GM23338 (cell line): ENCODE results near the gene CCDC146. TPM values are rescaled to one million over a fixed set of nuclear protein-coding genes. Genes with fewer than 3 reads are reported as not detected.

Source experiments
- ATAC-seq: fragments of 200-7000 bp; cut with Tn5 transposase; 3 replicates; pipeline ENCODE4 v1.9.1; 2020
- DNase-seq: peaks from one replicate; pipeline ENCODE4 v3.0.0-alpha.2; 2015; ENCODE audit warnings: low spot score
- H2AFZ ChIP-seq: fragments of 200-600 bp; sonication (generic); 2 replicates; pipeline ENCODE4 v1.8.0; 2016; ENCODE audit warnings: antibody characterized with exemption, mild to moderate bottlenecking, moderate library complexity
- H3F3A ChIP-seq: fragments of 200-600 bp; sonication (generic); replicated peaks from 2 replicates; pipeline ENCODE4 v1.8.0; 2017; ENCODE audit warnings: antibody characterized with exemption, mixed run types, low read depth
- H3K27ac ChIP-seq: fragments of 200-600 bp; sonication (generic); 2 replicates; pipeline ENCODE4 v1.6.1; 2016; ENCODE audit warnings: low read depth
- H3K27me3 ChIP-seq: fragments of 200-600 bp; sonication (generic); 2 replicates; pipeline ENCODE4 v1.8.0; 2016; ENCODE audit warnings: mild to moderate bottlenecking, mixed run types, moderate library complexity; ENCODE audit not compliant: insufficient read depth
- H3K36me3 ChIP-seq: fragments of 200-600 bp; sonication (generic); 2 replicates; pipeline ENCODE4 v1.8.0; 2016; ENCODE audit warnings: mild to moderate bottlenecking; ENCODE audit not compliant: insufficient read depth
- H3K4me1 ChIP-seq: fragments of 200-600 bp; sonication (generic); 2 replicates; pipeline ENCODE4 v1.8.0; 2016; ENCODE audit warnings: mild to moderate bottlenecking, moderate library complexity; ENCODE audit not compliant: insufficient read depth
- H3K4me2 ChIP-seq: fragments of 200-600 bp; sonication (generic); 2 replicates; pipeline ENCODE4 v1.7.1; 2017; ENCODE audit warnings: mixed run types
- H3K4me3 ChIP-seq: fragments of 200-600 bp; sonication (generic); 2 replicates; pipeline ENCODE4 v1.6.1; 2016; ENCODE audit warnings: mixed run types
- H3K79me2 ChIP-seq: fragments of 200-600 bp; sonication (generic); replicated peaks from 2 replicates; pipeline ENCODE4 v1.8.0; 2017; ENCODE audit warnings: mild to moderate bottlenecking; ENCODE audit not compliant: insufficient read depth
- H3K9me2 ChIP-seq: fragments of 200-600 bp; sonication (generic); 2 replicates; pipeline ENCODE4 v1.8.0; 2017; ENCODE audit not compliant: insufficient read depth
- H4K20me1 ChIP-seq: fragments of 200-600 bp; sonication (generic); replicated peaks from 2 replicates; pipeline ENCODE4 v1.8.0; 2017; ENCODE audit warnings: mild to moderate bottlenecking; ENCODE audit not compliant: insufficient read depth
- H3K27ac Mint-ChIP-seq: 2 replicates; pipeline ENCODE4 v1.8.0; 2020; ENCODE audit warnings: inconsistent platforms, mild to moderate bottlenecking, moderate library complexity, mixed read lengths
- H3K27me3 Mint-ChIP-seq: 3 replicates; pipeline ENCODE4 v1.8.0; 2022; ENCODE audit warnings: low read depth, mild to moderate bottlenecking, moderate library complexity, mixed read lengths, inconsistent platforms; ENCODE audit not compliant: insufficient read depth, poor library complexity
- H3K36me3 Mint-ChIP-seq: 3 replicates; pipeline ENCODE4 v1.8.0; 2021; ENCODE audit warnings: low read depth, mild to moderate bottlenecking, inconsistent platforms, moderate library complexity, mixed read lengths
- H3K4me1 Mint-ChIP-seq: 3 replicates; pipeline ENCODE4 v1.8.0; 2020; ENCODE audit warnings: mild to moderate bottlenecking, inconsistent platforms, mixed read lengths
- H3K4me3 Mint-ChIP-seq: 3 replicates; pipeline ENCODE4 v1.8.0; 2021; ENCODE audit warnings: moderate library complexity, mild to moderate bottlenecking, inconsistent platforms, mixed read lengths
- H3K9me3 Mint-ChIP-seq: 3 replicates; pipeline ENCODE4 v1.8.0; 2020; ENCODE audit warnings: moderate library complexity, mild to moderate bottlenecking, inconsistent platforms, mixed read lengths
- CREB1 ChIP-seq: fragments of 250-450 bp; sonication (Bioruptor Pico); IDR thresholded peaks from 2 replicates; pipeline ENCODE4 v1.5.0; 2020; ENCODE audit warnings: low read depth, mild to moderate bottlenecking, moderate library complexity
- CTCF ChIP-seq, 2 experiments: fragments of 200-600 bp in 1 of 2; sonication (generic) in 1 of 2; conservative IDR thresholded peaks; 2 replicates each; pipeline versions ENCODE4 v1.5.1 to v1.6.1; 2016 to 2017; ENCODE audit warnings: antibody characterized with exemption in 2 of 2, low read depth in 2 of 2, mild to moderate bottlenecking in 2 of 2, moderate library complexity in 1 of 2
- ETS1 ChIP-seq: IDR thresholded peaks from 2 replicates; pipeline ENCODE4 v1.6.1; 2016; ENCODE audit warnings: antibody characterized with exemption
- EZH2 ChIP-seq: fragments of 200-600 bp; sonication (generic); IDR thresholded peaks from one replicate; pipeline ENCODE4 v1.8.0; 2017; ENCODE audit warnings: antibody characterized with exemption, mild to moderate bottlenecking, low read depth; ENCODE audit not compliant: unreplicated experiment
- EZH2phosphoT487 ChIP-seq: fragments of 200-600 bp; sonication (generic); IDR thresholded peaks from one replicate; pipeline ENCODE4 v1.8.1; 2018; ENCODE audit warnings: antibody characterized with exemption; ENCODE audit not compliant: unreplicated experiment
- JUNB ChIP-seq: IDR thresholded peaks from one replicate; pipeline ENCODE4 v1.6.1; 2016; ENCODE audit warnings: antibody characterized with exemption; ENCODE audit not compliant: unreplicated experiment
- NANOG ChIP-seq: IDR thresholded peaks from 2 replicates; pipeline ENCODE4 v1.6.1; 2016; ENCODE audit warnings: antibody characterized with exemption, borderline replicate concordance
- POLR2AphosphoS5 ChIP-seq: IDR thresholded peaks from 2 replicates; pipeline ENCODE4 v1.6.1; 2016; ENCODE audit warnings: antibody characterized with exemption, low read depth
- REST ChIP-seq: IDR thresholded peaks from one replicate; pipeline ENCODE4 v1.6.1; 2018; ENCODE audit warnings: antibody characterized with exemption; ENCODE audit not compliant: unreplicated experiment
- ZNF114 ChIP-seq: fragments of 250-450 bp; sonication (Bioruptor Pico); IDR thresholded peaks from 2 replicates; pipeline ENCODE4 v1.5.0; 2020; ENCODE audit warnings: mild to moderate bottlenecking, moderate library complexity
- ZNF331 ChIP-seq: fragments of 250-450 bp; sonication (Bioruptor Pico); IDR thresholded peaks from 2 replicates; pipeline ENCODE4 v1.5.0; 2020; ENCODE audit warnings: low read depth, mild to moderate bottlenecking, moderate library complexity
- ZNF462 ChIP-seq: fragments of 250-450 bp; sonication (Bioruptor Pico); IDR thresholded peaks from 2 replicates; pipeline ENCODE4 v1.5.0; 2020; ENCODE audit warnings: mild to moderate bottlenecking, moderate library complexity
- polyA plus RNA-seq: library from polyadenylated mRNA; unstranded; fragments of >200 nt; fragmentation: Nextera tagmentation; extraction: Ambion mirVana; gene quantifications from 2 replicates; pipeline ENCODE4 v1.2.1, GENCODE V29; 2016
- total RNA-seq: library from RNA; depleted of rRNA; stranded (reverse); fragments of >200 nt; shearing (Covaris generic); gene quantifications from 2 replicates; pipeline ENCODE4 v1.2.3, GENCODE V29; 2014

The CCDC146 gene
- total and polyA plus RNA-seq, 2 experiments from 2014 or later, result 0.35 to 0.74 TPM

GRCh38 chr7:77244222-77244934, 122.0 kb downstream of the CCDC146 start:
- H3K27ac Mint-ChIP-seq, result no peak overlapping the region
- peaks cover 25% of the 10 kb centered on the region for H3K4me1 Mint-ChIP-seq
- H3K27me3 Mint-ChIP-seq, result peaks cover 2% of the 10 kb centered on the region
- no peak overlapping the region for H3K4me3 Mint-ChIP-seq
- no peaks in the 10 kb centered on the region for H3K36me3 ChIP-seq
- no peaks in the 10 kb centered on the region for H3K27me3 ChIP-seq
- no peaks in the 10 kb centered on the region for H3F3A ChIP-seq
- DNase-seq (no peak), ATAC-seq (no peak)
- no peak overlapping the region for H2AFZ ChIP-seq
- H3K27ac ChIP-seq, result no peak overlapping the region
- H3K4me3 ChIP-seq, result no peak overlapping the region
- no peak for TF ChIP-seq REST
- TF ChIP-seq ETS1, result no peak
- no peak for TF ChIP-seq CTCF (conservative IDR thresholded peaks at IDR 0.05; ENCODE audit: low read depth in 2 of 2)
- TF ChIP-seq EZH2phosphoT487, result no peak
- TF ChIP-seq JUNB, result no peak
- no peak for TF ChIP-seq EZH2
- TF ChIP-seq ZNF331, result no peak
- TF ChIP-seq CREB1 (CRISPR knock-in tag), result no peak
- TF ChIP-seq NANOG, result no peak
- TF ChIP-seq POLR2AphosphoS5, result no peak
- no peak for TF ChIP-seq ZNF114 (CRISPR knock-in tag)
- no peak for TF ChIP-seq ZNF462
- no peaks in the 10 kb centered on the region for H3K79me2 ChIP-seq
- H3K4me1 ChIP-seq, result peaks cover 15% of the 10 kb centered on the region
- no peaks in the 10 kb centered on the region for H3K36me3 Mint-ChIP-seq
- no peaks in the 10 kb centered on the region for H4K20me1 ChIP-seq
- no peaks in the 10 kb centered on the region for H3K9me2 ChIP-seq
- H3K4me2 ChIP-seq, result no peak overlapping the region
- H3K9me3 Mint-ChIP-seq, result no peaks in the 10 kb centered on the region
